B cell (primary cell): ENCODE measurements around the gene VPS35. TPM values are rescaled to one million over a fixed set of nuclear protein-coding genes. Genes with fewer than 3 reads are reported as not detected.

Experiments used
- ATAC-seq: fragments of 200-7000 bp; cut with Tn5 transposase; one replicate; pipeline ENCODE4 v1.10.0; 2021; ENCODE audit warnings: low read depth, mild to moderate bottlenecking, moderate number of reproducible peaks, moderate library complexity
- CTCF ChIA-PET: fragments of 350-600 bp; sonication (Branson Sonifier 250); formaldehyde crosslinking; loops from one replicate; lab custom pipeline; 2021; ENCODE audit warnings: antibody characterized with exemption, inconsistent platforms; lab: Charles Lee
- POLR2A ChIA-PET: fragments of 350-600 bp; sonication (Branson Sonifier 250); formaldehyde crosslinking; loops from one replicate; lab custom pipeline; 2021; ENCODE audit warnings: antibody characterized with exemption; lab: Charles Lee
- DNase-seq: peaks from one replicate; pipeline ENCODE4 v3.0.0; 2013
- H2AFZ ChIP-seq: 2 replicates; pipeline ENCODE4 v1.6.1; 2012; ENCODE audit warnings: mild to moderate bottlenecking, low read depth, low read length; ENCODE audit not compliant: insufficient read depth, poor library complexity, severe bottlenecking
- H3K27ac ChIP-seq, 2 donors: 1 replicate in 1 of 2; 2 replicates in 1 of 2; pipeline ENCODE4 v1.5.1; 2012 to 2013; ENCODE audit warnings: low read length in 2 of 2, mild to moderate bottlenecking in 2 of 2, moderate library complexity in 1 of 2
- H3K27me3 ChIP-seq, 4 experiments: fragments of 200-600 bp in 1 of 4; sonication (generic) in 1 of 4; replicated peaks in 1 of 4; 1 replicate in 2 of 4; 2 replicates in 2 of 4; pipeline versions ENCODE4 v1.6.1 to v1.7.0; 2013 to 2016; ENCODE audit warnings: low read length in 3 of 4, mild to moderate bottlenecking in 2 of 4, mixed read lengths in 1 of 4, moderate library complexity in 1 of 4; ENCODE audit not compliant: insufficient read depth in 4 of 4, control insufficient read depth in 3 of 4; ENCODE audit errors: control extremely low read depth in 1 of 4
- H3K36me3 ChIP-seq, 2 experiments: replicated peaks in 1 of 2; 1 replicate in 1 of 2; 2 replicates in 1 of 2; pipeline versions ENCODE4 v1.6.1 to v1.7.1; 2013; ENCODE audit warnings: low read length in 1 of 2; ENCODE audit not compliant: insufficient read depth in 2 of 2, control insufficient read depth in 1 of 2; ENCODE audit errors: control extremely low read depth in 1 of 2, extremely low read depth in 1 of 2
- H3K4me1 ChIP-seq, 2 donors: fragments of 200-600 bp in 1 of 2; sonication (generic) in 1 of 2; 1 replicate in 1 of 2; 2 replicates in 1 of 2; pipeline versions ENCODE4 v1.5.1 to v1.6.1; 2013 to 2017; ENCODE audit warnings: low read length in 2 of 2; ENCODE audit not compliant: control insufficient read depth in 2 of 2, insufficient read depth in 2 of 2
- H3K4me2 ChIP-seq: replicated peaks from 2 replicates; pipeline ENCODE3; 2012; ENCODE audit warnings: mild to moderate bottlenecking, low read depth, low read length; ENCODE audit not compliant: poor library complexity, severe bottlenecking
- H3K4me3 ChIP-seq, 5 experiments: fragments of 200-600 bp in 1 of 5; sonication (generic) in 1 of 5; 1 replicate in 3 of 5; 2 replicates in 2 of 5; pipeline versions ENCODE4 v1.5.1 to v1.7.0; 2011 to 2016; ENCODE audit warnings: low read length in 4 of 5, mild to moderate bottlenecking in 4 of 5, low read depth in 2 of 5, control low read depth in 1 of 5, moderate library complexity in 1 of 5; ENCODE audit not compliant: insufficient read depth in 1 of 5; ENCODE audit errors: control extremely low read depth in 1 of 5, extremely low read depth in 1 of 5
- H3K79me2 ChIP-seq: fragments of 200-600 bp; sonication (generic); one replicate; pipeline ENCODE4 v1.6.0; 2016; ENCODE audit warnings: low read length; ENCODE audit not compliant: control insufficient read depth, insufficient read depth
- H3K9ac ChIP-seq: fragments of 200-600 bp; sonication (generic); 2 replicates; pipeline ENCODE4 v1.6.1; 2017; ENCODE audit warnings: mild to moderate bottlenecking, low read length, moderate library complexity
- H3K9me3 ChIP-seq, 3 donors: one replicate each; pipeline versions ENCODE4 v1.6.1 to v1.7.1; 2013; ENCODE audit warnings: low read length in 2 of 3; ENCODE audit not compliant: control insufficient read depth in 2 of 3, insufficient read depth in 1 of 3; ENCODE audit errors: control extremely low read depth in 1 of 3
- H4K20me1 ChIP-seq: 2 replicates; pipeline ENCODE4 v1.6.0; 2012; ENCODE audit warnings: mild to moderate bottlenecking, low read length; ENCODE audit not compliant: insufficient read depth, control insufficient read depth, poor library complexity, severe bottlenecking
- H3K27ac Mint-ChIP-seq: one replicate; pipeline ENCODE4 v1.8.0; 2021; ENCODE audit warnings: mixed read lengths
- H3K27me3 Mint-ChIP-seq: one replicate; pipeline ENCODE4 v1.8.0; 2021; ENCODE audit warnings: mixed read lengths
- H3K4me1 Mint-ChIP-seq: one replicate; pipeline ENCODE4 v1.8.0; 2021; ENCODE audit warnings: mixed read lengths
- H3K4me3 Mint-ChIP-seq: one replicate; pipeline ENCODE4 v1.8.0; 2021; ENCODE audit warnings: mixed read lengths
- H3K9me3 Mint-ChIP-seq: one replicate; pipeline ENCODE4 v1.8.0; 2022; ENCODE audit warnings: mixed read lengths; ENCODE audit not compliant: insufficient read depth
- CTCF ChIP-seq: fragments of 200-600 bp; IDR thresholded peaks from one replicate; pipeline ENCODE4 v1.8.0; 2022; ENCODE audit warnings: antibody characterized with exemption, mild to moderate bottlenecking
- EZH2 ChIP-seq: IDR thresholded peaks from 2 replicates; pipeline ENCODE4 v1.6.1; 2012; ENCODE audit warnings: borderline replicate concordance, low read depth, mild to moderate bottlenecking, moderate library complexity, low read length; ENCODE audit not compliant: insufficient read depth, poor library complexity, severe bottlenecking
- WGBS: methylation state at CpG from one replicate; pipeline ENCODE4 v1.1.5; 2013; ENCODE audit warnings: missing lambda C conversion rate; ENCODE audit not compliant: insufficient coverage; 5-methylcytosine and 5-hydroxymethylcytosine counted together
- intact Hi-C: fragments of 100-400 bp; cut with micrococcal nuclease; formaldehyde crosslinking; loops from one replicate; pipeline ENCODE4 v1.10.0; 2022
- polyA plus RNA-seq: library from polyadenylated mRNA; depleted of rRNA; stranded (reverse); fragments of >200 nt; gene quantifications from 2 replicates; pipeline ENCODE4 v1.2.3, GENCODE V29; 2012
- total RNA-seq, 2 donors: library from RNA; stranded (reverse); fragments of 120-200 nt in 1 of 2; gene quantifications; 1 replicate in 1 of 2; 2 replicates in 1 of 2; pipeline versions ENCODE4 v1.2.3 to v1.2.4, GENCODE V29; 2013 to 2022

VPS35 gene
- total and polyA plus RNA-seq, 2 donors (not counting 1 experiment from before 2014, with no cell fraction given), result 9.5 to 120 TPM

GRCh38 chr16:46673320-46674013 lies 15.5 kb downstream of the VPS35 start:
- Histone ChIP-seq H3K36me3 (peaks cover 12 to 83% of the 10 kb centered on the region in 2 experiments), H3K79me2 (peaks cover 11% of the 10 kb centered on the region), H2AFZ (no peak overlapping the region), H3K4me3 (no peak overlapping the region), H3K9me3 (no peaks in the 10 kb centered on the region), H3K9ac (no peak overlapping the region), H3K4me2 (no peak overlapping the region), H3K27ac (no peak overlapping the region), H3K27me3 (no peaks in the 10 kb centered on the region), H3K4me1 (no peaks in the 10 kb centered on the region), H4K20me1 (peaks cover 6% of the 10 kb centered on the region)
- intact Hi-C loops, result loop anchor here (1.0 to 5.0 kb wide), 6 partner anchors 15 to 299 kb away; partner anchors contain the start of genes DNAJA2, ORC6 and VPS35
- Mint-ChIP-seq H3K27me3 (no peaks in the 10 kb centered on the region), H3K4me1 (no peaks in the 10 kb centered on the region), H3K27ac (no peak overlapping the region), H3K9me3 (no peaks in the 10 kb centered on the region), H3K4me3 (no peak overlapping the region)
- 74% methylated on average over 2 of the region's 6 CpGs for WGBS
- CTCF ChIA-PET, result interaction anchor here (0.6 to 3.8 kb wide), 42 partner anchors 10 to 1926 kb away, joined by 3 to 63 read pairs (median 4); partner anchors contain the start of genes DNAJA2, GPT2 and ORC6
- TF ChIP-seq CTCF (peak; percentile 97), EZH2 (no peak)
- peak; percentile 78 for DNase-seq
- ATAC-seq, result peak; percentile 92
- POLR2A ChIA-PET, result interaction anchor here (1.0 kb wide), 1 partner anchor 156 kb away, joined by 3 read pairs; no protein-coding TSS in a partner anchor

GRCh38 chr16:46662123-46662522 lies 26.9 kb downstream of the VPS35 start:
- Histone ChIP-seq H3K27me3 (no peaks in the 10 kb centered on the region), H3K9ac (no peak overlapping the region), H3K9me3 (no peaks in the 10 kb centered on the region), H3K27ac (no peak overlapping the region), H3K4me1 (peaks cover 15 to 16% of the 10 kb centered on the region in 2 donors), H4K20me1 (no peaks in the 10 kb centered on the region), H3K4me3 (no peak overlapping the region), H3K79me2 (no peaks in the 10 kb centered on the region), H3K4me2 (no peak overlapping the region), H2AFZ (no peak overlapping the region), H3K36me3 (peaks cover 13 to 57% of the 10 kb centered on the region in 2 experiments)
- 75% methylated on average over 4 of the region's 4 CpGs for WGBS
- H3K9me3 Mint-ChIP-seq, result no peaks in the 10 kb centered on the region
- intact Hi-C loops, result no loop called here
- ATAC-seq (no peak), DNase-seq (no peak)
- no peaks in the 10 kb centered on the region for H3K27me3 Mint-ChIP-seq
- H3K4me3 Mint-ChIP-seq, result no peak overlapping the region
- H3K27ac Mint-ChIP-seq, result no peak overlapping the region
- no peak for TF ChIP-seq EZH2
- no peak for TF ChIP-seq CTCF
- CTCF ChIA-PET, result no interaction called here
- POLR2A ChIA-PET, result no interaction called here
- peaks cover 20% of the 10 kb centered on the region for H3K4me1 Mint-ChIP-seq
